ENCODE measurements around the gene ERGIC1.
"Not testable (repeated sequence)": the region's sequence is repeated elsewhere in the genome, so short reads cannot be mapped to it uniquely, and the experiment has no call there.

Gene ERGIC1

DNA sequence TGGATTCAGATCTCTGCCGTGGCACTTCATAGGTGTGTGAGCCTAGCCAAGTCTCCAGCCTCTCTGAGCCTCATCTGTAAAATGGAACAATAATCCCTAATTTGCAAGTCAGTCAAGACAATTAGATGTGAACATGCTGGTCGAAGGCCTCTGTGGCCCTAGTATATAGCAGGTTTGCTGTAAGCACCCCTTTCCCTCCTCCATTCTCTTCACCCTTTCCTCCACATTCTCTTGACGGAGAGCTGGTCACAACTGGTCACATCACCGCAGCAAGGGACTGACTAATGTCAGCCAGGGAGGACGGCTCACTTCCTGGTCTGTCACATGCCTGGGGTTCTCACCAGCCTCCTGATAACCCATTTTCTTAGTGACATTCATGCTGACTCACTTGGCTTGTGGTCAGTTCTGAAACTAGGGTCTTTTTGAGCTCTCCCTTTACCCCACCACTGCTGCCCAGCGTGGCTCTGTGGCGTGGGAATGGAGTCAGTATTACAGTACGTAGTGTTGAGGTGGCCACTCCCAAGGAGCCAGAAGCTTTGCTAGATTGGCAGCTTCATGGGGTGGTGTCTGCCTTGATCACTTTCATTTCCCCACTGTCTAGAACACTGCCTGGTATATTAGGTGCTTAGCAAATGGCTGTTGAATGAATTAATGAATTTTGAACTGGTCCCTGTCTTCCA lies 47.8 kb downstream of the ERGIC1 start:
- DNase-seq (ENCODE audit: low spot score): no peak

DNA sequence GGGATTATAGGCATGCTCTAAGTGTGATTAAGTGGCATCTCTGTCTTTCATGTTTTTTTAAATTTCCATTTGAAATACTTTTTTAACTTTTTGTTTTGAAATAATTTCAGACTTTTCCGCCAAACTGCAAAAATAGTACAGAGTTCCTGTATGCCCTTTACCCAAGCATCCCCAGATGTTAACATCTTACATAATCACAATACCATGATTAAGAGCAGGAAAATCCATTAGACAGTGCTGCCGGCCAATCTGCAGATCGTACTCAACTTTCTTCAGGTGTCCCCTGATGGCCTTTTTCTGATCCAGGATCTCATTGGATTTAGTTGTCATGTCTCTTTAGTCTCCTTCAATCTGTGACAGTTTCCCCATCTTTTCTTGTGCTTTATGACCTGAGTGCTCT lies 49.0 kb downstream of the ERGIC1 start:
- no peak for DNase-seq (ENCODE audit: low spot score)

DNA sequence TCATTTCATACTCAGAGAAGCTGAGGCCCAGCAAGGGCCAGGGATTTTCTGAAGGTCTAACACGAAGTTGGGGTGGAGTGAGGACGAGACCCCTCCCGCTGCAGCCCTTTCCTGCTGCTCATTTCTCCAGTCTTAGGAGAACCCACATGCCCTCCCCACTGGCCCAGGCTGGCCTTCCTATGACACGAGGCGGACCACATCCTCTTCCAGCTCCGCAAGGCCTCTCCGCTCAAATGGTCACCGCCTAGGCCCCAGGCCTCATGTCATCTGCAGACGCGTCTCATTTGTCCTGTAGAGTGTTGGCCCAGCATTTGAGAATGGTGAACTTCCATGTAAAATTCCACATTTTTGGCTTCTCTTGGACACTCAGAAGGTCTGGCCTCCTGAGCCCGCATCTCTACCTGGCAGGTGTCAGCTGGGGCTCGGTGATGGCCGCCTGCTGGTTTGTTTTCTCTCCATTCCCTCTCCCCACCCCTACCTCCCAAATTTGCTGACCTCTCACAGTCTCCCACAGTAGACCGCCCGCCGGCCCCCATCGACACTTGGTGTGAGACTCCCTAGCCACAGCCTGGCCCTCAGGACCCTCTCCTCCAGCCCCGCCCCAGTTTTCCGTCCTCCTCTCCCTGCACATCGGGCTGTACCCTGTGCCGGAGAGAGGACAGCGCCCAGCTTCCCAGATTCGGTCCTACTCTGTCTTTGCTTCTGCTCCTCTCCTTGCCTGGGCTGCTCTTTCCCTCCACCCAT lies 51.7 kb downstream of the ERGIC1 start:
- no peak for DNase-seq (ENCODE audit: low spot score)

DNA sequence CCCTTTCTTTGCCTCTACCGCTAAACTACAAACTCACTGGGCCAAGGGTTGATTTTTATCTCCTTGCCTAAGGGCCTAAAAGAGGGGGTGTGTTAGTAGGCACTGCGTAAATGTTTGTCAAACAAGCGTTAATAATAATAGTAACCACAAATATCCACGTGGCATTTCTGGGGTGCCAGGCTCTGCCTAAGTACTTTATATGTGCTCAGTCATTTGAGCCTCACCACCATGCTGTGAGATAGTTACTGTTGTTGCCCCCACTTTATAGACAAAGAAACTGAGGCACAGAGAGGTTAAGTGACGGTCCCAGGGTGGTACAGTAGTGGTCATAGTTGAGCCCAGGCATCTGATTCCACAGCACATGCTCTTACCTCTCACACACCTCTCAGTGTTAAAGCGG lies 52.4 kb downstream of the ERGIC1 start:
- DNase-seq (ENCODE audit: low spot score): no peak

DNA sequence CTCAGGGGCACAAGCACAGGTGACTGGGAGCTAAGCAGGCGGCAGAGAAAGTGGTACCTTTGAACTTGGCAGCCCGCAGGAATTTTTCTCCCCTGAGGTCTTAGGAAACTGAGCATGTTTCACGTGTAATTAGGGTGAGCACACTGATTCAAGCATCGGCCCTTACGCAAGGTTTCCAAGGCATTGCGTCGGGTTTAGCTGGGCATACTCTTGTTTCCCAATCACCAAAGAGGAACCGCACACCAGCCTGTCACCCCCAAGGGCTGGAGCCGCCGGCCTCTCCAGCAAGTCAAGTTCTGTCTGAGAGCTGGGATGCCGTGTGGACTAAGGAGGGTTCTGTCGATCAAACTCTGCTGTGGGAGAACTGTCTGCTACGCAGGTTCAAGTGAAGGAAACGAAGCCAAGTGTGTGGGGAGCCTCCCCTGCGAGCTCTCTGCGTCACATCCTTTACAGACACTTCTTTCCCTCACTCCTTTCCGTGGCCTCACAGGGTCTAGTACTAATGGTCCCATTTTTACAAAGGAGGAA lies 53.0 kb downstream of the ERGIC1 start:
- DNase-seq (ENCODE audit: low spot score): no peak

DNA sequence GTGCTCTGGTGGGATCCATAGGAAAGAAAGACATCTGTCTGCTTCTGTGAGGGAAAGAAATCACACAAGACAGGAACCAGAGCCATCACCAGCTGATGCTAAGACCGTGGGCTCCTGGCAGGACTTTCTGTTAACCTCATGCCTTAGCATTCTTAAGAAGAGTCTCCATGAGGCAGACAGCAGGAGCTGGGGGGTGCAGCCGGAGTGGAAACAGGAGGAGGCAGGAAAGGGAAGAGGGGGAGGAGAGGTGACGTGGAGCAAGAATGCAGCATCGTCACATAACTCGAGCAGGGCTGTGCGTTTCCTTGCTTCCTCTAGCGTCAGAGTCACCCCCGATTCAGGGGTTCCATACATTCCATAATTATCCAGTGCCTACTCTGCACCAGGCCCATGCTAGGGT lies 53.6 kb downstream of the ERGIC1 start:
- no peak for DNase-seq (ENCODE audit: low spot score)

DNA sequence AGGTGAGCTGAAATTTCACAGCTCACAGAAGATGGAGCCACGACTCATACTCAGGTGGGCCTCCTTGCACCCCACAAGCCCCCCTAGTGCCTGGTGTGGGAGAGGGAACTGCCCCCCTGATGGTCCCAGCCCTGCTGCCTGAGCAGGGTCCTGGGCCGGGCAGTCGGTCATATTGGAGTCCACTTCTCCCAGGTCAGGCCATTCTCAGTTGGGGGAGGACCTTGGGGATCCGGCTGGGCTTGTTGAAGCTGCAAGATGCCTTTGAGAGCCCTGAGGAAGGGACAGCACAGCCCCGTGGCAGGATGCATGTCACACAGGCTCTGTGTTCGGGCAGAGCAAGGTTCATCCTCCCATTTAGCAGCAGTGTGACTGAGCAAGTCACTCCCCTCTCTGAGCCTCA lies 56.6 kb downstream of the ERGIC1 start:
- DNase-seq (ENCODE audit: low spot score): no peak

DNA sequence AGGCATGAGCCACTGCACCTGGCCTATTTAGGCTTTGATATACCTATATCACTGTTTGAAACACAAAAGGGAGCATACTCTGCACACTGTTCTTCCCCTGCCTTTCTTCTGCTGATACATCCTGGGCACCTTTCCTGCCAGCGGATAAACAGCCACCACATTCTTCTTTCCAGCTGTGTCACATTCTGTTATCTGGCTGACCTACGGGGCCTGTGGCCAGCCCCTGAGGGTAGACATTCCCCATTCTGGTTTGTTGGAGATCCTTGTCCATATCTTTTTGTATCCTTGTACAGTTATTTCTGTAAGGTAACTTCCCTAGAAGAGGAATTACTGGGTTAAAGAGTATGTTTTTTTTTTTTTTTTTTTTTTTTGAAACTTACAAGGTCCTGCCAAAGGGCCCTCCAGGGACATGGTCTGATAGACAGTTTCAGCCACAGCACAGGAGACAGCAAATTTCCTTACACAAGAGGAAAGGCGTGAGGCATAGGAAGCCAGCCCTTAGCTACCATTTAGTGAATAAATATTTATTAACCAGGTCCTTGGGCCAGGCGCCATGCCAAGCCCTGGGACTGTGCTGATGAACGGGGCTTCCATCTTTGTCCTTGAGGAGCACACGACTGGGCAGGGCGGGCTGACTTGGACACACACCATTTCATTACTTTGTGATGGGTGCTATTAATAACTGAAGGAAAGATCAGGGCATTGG lies 57.8 kb downstream of the ERGIC1 start:
- DNase-seq (ENCODE audit: low spot score): no peak

DNA sequence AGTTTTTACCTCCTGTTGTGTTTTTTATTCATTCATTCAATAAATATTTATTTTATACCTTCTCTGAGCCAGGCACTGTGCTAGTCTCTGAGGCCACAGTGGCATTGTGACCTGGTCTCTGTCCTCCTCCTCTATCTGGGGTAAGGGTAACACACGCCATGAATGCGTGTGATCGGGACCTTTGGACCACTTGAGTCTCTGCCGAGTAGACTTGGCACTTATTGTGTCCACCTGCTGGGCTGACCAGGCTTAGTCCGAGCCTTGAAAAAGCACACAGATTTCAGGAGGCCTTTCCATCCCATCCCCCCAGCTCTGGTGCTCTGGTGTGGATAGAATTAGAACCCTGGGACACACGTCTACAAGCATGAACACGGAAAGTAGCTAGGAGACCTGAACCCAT lies 58.7 kb downstream of the ERGIC1 start:
- no peak for DNase-seq (ENCODE audit: low spot score)

DNA sequence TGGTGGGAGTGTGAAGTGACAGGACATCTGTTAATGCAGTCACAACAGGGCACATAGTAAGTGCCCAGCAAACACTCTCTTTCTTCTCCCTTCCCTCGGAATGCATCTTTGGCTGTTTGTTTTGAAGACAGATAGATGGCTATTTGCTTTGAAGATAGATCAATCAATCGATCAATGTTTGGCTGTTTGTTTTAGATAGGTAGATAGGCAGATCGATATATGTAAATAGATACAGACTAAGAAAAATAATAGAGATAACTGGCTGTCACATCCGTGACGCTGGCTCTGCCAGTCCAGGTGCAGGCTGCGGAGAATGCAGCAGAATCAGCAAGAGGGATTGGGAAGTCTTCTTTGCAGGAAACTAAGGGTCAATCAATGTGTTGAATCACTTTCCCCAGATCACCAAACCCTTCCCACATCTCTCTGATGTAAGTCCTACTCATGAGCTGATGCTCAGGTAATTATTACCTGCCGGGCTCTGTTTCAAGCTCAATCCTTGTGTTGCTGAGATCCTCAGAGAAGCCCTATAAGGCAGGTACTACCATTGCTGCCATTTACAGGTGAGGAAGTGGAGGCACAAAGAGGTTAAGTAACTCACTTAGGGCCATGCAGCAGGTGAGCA lies 60.8 kb downstream of the ERGIC1 start:
- DNase-seq (ENCODE audit: low spot score): no peak

DNA sequence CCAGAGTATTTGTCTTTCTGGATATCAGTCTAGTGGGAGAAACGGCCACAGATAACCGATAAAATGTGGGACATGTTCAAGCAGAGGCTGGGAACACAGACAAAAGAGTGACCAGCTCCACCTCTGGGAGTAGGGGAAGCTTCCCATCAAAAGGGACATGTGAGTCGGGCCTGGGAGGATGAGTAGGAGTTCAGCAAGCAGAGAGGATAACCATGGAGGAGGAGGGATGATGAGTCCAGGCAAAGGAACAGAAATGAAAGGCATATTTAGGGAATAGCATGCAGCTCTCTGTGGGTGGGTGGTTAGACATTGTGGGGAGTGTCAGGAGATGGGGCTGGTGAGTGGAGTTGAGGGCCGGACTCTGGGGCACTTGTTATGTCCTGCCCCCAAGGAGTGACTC lies 61.5 kb downstream of the ERGIC1 start:
- no peak for DNase-seq (ENCODE audit: low spot score)

DNA sequence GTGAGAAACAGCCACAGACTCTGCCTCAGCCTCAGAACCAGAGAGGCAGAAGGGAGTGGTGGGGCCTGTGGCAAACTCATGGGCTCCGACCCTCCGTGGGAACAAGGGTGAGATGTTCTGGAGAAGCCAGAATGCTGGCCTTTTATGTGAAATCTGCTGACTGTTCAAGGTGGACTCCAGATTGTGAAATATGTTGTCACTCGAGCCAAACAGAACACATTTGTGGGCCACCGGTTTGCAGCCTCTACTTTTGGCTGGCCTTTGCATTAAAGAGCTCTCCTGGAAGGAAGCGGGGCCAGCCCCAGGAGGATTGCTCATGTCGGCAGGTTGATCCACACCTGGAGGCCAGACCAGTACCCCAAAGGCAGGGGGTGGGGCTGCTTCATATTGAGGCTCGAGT lies 62.4 kb downstream of the ERGIC1 start:
- DNase-seq (ENCODE audit: low spot score): no peak

DNA sequence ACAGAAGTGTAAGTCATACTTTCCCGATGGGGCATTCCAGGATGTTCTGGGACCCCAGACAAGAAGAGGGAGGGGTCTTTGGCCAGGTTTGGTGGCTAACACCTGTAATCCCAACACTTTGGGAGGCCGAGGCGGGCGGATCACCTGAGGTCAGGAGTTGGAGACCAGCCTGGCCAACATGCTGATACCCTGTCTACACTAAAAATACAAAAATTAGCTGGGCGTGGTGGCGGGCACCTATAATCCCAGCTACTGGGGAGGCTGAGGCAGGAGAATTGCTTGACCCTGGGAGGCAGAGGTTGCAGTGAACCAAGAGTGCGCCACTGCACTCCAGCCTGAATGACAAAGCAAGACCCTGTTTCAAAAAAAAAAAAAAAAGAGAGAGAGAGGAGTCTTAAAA lies 63.0 kb downstream of the ERGIC1 start:
- not testable (repeated sequence) for DNase-seq (ENCODE audit: low spot score)

DNA sequence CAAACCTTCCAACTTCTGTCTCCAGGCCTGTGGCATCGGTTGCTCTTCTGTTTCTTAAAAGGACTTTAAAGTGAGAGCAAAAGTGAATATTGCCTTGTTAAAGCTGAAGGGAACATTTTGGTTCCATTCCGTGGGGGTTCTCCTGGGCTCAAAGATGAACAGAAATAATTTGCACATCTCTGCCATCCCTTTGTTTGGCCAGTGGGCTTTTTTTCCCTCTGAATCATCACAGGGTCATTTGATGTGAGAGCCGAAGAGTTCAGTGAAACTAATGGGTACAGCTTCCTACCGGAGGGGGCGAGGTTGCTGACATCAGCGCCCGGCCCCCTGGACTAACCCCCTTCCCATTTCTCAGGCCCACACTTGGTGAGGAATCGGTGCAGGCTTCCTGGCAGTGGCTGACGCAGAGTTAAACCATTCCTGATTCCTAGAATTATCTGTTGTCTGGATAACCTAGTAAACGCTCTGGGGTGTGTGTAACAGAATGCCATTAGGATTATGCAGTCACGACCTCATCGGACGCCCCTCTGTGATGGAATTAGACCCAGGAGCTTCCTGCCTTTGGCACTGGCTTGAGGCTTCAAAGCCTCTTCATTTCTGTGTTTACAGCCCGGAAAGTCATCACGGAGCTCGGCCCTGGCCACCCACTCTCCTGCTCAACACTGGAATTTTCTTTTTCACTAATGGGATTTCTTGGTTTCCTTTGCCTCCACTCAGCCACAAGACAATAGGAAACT lies 63.6 kb downstream of the ERGIC1 start:
- DNase-seq (ENCODE audit: low spot score): no peak

DNA sequence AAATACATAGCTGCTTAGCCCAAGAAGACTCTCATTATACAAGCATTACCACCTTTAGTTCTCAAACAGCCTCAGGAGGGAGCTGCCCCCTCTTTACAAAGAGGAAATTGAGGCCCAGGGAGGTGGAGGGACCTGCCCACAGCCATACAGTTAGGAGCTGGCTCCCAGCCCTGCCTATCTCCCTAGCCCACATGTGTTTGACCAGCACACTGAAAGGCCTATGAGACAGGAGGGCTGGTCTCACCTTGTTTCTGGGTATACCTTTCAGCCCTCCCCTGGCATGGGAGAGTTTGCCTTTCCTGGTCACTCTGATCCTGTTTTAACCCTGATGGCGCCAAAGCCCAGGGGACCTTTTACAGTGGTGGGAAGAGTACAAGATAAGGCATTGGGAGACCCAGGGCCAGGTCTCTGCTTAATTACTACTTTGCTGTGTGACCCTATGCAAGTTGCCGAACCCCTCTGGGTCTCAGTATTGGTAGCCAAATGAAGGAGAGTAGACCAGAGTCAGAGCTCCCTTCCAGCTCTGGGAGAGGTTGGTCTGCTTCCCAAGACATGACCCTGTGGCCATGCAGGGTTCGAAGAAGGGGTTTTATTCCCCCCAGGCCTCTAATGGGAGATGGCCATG lies 64.3 kb downstream of the ERGIC1 start:
- no peak for DNase-seq (ENCODE audit: low spot score)

DNA sequence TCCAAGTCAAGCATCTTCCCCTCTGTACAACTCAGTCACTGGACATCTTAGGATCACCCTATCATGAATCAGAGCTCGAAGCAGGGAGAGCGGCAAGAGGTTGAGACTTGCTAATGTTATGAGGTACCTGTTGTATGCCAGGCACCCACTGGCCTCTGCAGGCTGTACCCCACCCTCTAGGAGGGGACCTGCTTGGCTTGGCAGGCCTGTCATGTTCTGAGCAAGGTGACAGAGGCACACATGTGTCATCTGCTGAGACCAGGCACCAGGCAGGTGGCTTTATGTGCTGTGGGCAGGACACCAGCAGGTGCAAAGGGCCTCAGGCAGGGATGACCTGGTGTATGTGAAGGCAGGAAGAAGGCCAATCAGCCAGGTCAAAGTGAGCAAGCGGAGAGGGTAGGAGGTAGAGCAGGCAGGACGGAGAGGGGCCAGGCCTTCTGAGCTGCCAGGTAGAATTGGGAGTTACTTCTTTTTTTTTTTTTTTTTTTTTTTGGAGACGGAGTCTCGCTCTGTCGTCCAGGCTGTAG lies 64.9 kb downstream of the ERGIC1 start:
- DNase-seq (ENCODE audit: low spot score): no peak

DNA sequence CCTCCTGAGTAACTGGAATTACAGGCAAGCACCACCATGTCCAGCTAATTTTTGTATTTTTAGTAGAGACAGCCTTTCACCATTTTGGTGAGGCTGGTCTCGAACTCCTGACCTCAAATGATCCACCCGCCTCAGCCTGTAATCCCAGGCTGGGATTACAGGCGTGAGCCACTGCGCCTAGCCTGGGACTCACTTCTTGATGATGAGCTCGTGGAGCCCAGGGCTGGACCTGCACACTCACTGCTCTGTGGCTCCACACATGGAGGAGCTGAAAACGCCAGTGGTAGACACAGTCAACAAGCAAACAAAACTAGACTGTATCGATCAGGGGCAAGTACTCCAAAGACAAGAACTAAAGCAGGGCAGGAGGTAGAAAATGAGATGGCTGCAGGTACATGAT lies 65.4 kb downstream of the ERGIC1 start:
- DNase-seq (ENCODE audit: low spot score): no peak

DNA sequence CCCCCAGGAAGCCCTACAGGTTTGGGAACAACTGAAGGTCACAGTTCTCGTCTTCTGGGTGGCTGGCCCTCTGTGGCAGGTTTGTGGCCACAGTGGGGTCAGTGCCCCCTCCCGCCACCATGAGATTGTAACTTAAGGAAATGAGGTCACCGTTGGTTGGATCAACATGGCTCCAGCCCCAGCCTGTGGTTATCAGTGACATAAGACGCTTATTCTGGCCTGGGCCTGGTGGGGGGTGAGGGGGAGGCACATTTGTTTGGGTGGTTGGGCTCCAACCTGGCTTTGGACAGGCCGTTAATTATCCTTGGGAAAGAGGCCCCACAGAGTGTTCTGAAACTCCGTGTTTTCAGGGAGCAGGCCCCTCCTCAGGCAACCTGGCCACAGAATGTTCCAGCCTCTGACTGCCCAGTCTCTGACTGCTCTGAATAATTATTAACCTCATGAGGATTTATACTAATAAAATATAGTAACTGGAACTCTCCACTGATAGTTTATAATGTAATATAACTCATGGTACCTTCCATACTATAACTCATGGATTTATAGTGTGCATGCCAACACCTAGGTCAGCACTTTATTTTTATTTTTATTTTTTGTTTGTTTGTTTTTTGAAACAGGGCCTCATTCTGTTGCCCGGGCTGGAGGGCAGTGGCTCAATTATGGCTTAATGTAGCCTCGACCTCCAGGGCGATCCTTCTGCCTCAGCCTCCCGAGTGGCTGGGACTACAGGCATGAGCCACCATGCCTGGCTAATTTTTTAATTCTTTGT lies 67.1 kb downstream of the ERGIC1 start:
- no peak for DNase-seq (ENCODE audit: low spot score)

DNA sequence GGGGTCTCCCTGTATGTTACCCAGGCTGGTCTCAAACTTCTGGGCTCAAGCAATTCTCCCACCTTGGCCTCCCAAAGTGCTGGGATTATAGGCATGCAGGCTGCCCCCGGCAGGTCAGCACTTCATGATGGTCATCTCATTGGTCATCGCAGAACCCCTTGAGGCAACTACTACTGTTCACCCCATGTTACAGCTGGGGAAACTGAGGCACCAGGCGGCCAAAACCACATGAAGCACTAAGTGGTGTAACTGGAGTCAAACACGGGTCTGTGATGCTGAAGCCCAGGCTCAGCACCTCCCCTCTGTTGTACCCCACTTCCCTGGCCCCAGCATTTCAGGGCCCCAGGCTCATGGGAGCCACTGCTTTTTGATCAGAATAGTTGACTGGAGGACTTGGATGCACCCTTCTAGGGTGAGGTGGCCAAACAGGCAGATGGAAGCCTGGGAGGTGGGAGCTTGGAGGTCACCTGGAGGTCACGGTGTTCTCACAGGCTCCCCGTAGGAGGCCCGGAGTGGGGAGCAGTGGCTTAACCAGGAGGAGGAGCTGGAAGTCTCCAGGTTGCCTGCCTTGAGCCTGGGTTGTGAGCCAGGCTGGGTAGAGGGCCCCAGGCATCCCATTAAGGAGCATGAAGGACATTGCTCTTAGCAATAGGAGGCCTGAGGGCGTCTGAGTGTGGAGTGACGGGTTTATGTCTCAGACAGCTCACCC lies 67.9 kb downstream of the ERGIC1 start:
- no peak for DNase-seq (ENCODE audit: low spot score)
